GM21360 (cell line): Measurements from ENCODE around the gene AMER2.
"Not testable (repeated sequence)": the region's sequence is repeated elsewhere in the genome, so short reads cannot be mapped to it uniquely, and the experiment has no call there.

Experiments used
- ATAC-seq: cut with Tn5 transposase; IDR thresholded peaks from one replicate; pipeline ENCODE4 v1.9.1; 2021; ENCODE audit warnings: mild to moderate bottlenecking, moderate library complexity; ENCODE audit not compliant: unreplicated experiment

The AMER2 gene

GRCh38 chr13:25186187-25186586, 14.1 kb upstream of the AMER2 start:
- ATAC-seq: no peak

GRCh38 chr13:25181597-25181996, 9.5 kb upstream of the AMER2 start:
- ATAC-seq: peak; percentile 37

GRCh38 chr13:25180775-25181537, 8.9 kb upstream of the AMER2 start:
- ATAC-seq: peak; percentile 49

GRCh38 chr13:25179832-25180774, 8.0 kb upstream of the AMER2 start:
- peak; percentile 11 for ATAC-seq

GRCh38 chr13:25179011-25179410, 6.9 kb upstream of the AMER2 start:
- ATAC-seq: no peak

GRCh38 chr13:25178070-25178469, 6.0 kb upstream of the AMER2 start:
- no peak for ATAC-seq

GRCh38 chr13:25177636-25178035, 5.5 kb upstream of the AMER2 start:
- no peak for ATAC-seq

- no peak for ATAC-seq
Measured at GRCh38 chr13:25177012-25177411, 4.9 kb upstream of the AMER2 start.

- no peak for ATAC-seq
Measured at GRCh38 chr13:25175431-25175830, 3.3 kb upstream of the AMER2 start.

GRCh38 chr13:25175026-25175425, 2.9 kb upstream of the AMER2 start:
- ATAC-seq: no peak

GRCh38 chr13:25174304-25174703, 2.2 kb upstream of the AMER2 start:
- no peak for ATAC-seq

GRCh38 chr13:25172303-25172630, 179 bp upstream of the AMER2 start:
- ATAC-seq: no peak

GRCh38 chr13:25171170-25171516, 945 bp downstream of the AMER2 start:
- ATAC-seq: no peak

GRCh38 chr13:25170554-25171111, 1.5 kb downstream of the AMER2 start:
- no peak for ATAC-seq

- no peak for ATAC-seq
Measured at GRCh38 chr13:25169951-25170553, 2.0 kb downstream of the AMER2 start.

- no peak for ATAC-seq
Measured at GRCh38 chr13:25169356-25169755, 2.7 kb downstream of the AMER2 start.

- no peak for ATAC-seq
Measured at GRCh38 chr13:25168790-25169189, 3.3 kb downstream of the AMER2 start.

GRCh38 chr13:25167382-25168174, 4.5 kb downstream of the AMER2 start:
- no peak for ATAC-seq

GRCh38 chr13:25166306-25166705, 5.8 kb downstream of the AMER2 start:
- no peak for ATAC-seq

GRCh38 chr13:25165663-25166062, 6.4 kb downstream of the AMER2 start:
- ATAC-seq: no peak

- not testable (repeated sequence) for ATAC-seq
Measured at GRCh38 chr13:25165163-25165562, 6.9 kb downstream of the AMER2 start.
